Left lung (tissue), 10 donors: ENCODE data around the gene VSTM2A. TPM values are rescaled to one million over a fixed set of nuclear protein-coding genes. Genes with fewer than 3 reads are reported as not detected.

ENCODE experiments used
- ATAC-seq: fragments of 200-7000 bp; cut with Tn5 transposase; one replicate; pipeline ENCODE4 v1.9.1; 2020; ENCODE audit warnings: moderate library complexity
- DNase-seq, 4 donors: peaks; one replicate each; pipeline ENCODE4 v3.0.0-alpha.2; 2013 to 2020
- H3K27ac ChIP-seq, 2 donors: fragments of 200-600 bp; sonication (generic) in 1 of 2; one replicate each; pipeline versions ENCODE4 v1.5.0 to v1.8.0; 2020 to 2021
- H3K27me3 ChIP-seq, 2 donors: fragments of 200-600 bp; sonication (generic) in 1 of 2; one replicate each; pipeline versions ENCODE4 v1.5.0 to v1.8.0; 2020 to 2021
- H3K36me3 ChIP-seq, 2 donors: fragments of 200-600 bp; sonication (generic) in 1 of 2; one replicate each; pipeline versions ENCODE4 v1.5.0 to v1.8.0; 2020 to 2021
- H3K4me1 ChIP-seq, 2 donors: fragments of 200-600 bp; one replicate each; pipeline ENCODE4 v1.8.0; 2021
- H3K4me3 ChIP-seq, 2 donors: fragments of 200-600 bp; sonication (generic) in 1 of 2; one replicate each; pipeline versions ENCODE4 v1.5.0 to v1.8.0; 2020 to 2021; ENCODE audit warnings: mild to moderate bottlenecking in 1 of 2
- H3K9me3 ChIP-seq, 2 donors: fragments of 200-600 bp; sonication (generic) in 1 of 2; one replicate each; pipeline versions ENCODE4 v1.5.0 to v1.8.0; 2020 to 2021
- intact Hi-C, 2 donors: fragments of 100-400 bp; cut with DNase I; formaldehyde crosslinking; loops; one replicate each; pipeline versions ENCODE4 v1.11.2 to v1.14.2; 2022
- polyA plus RNA-seq, 6 donors: library from polyadenylated mRNA; unstranded; fragments of 120-200 nt; gene quantifications; one replicate each; pipeline ENCODE4 v1.2.1, GENCODE V29; 2013; ENCODE audit not compliant: insufficient read length in 6 of 6
- total RNA-seq, 2 donors: library from RNA; stranded (reverse); fragmentation: NEBNext Ultra II Directional; extraction: Animal tissue kit (Norgen Biotek cat#: 25700); gene quantifications; one replicate each; pipeline ENCODE4 v1.2.1, GENCODE V29; 2021
- TF ChIP-seq, protein P1 (sequence below), 2 donors: fragments of 200-600 bp; sonication (generic) in 1 of 2; IDR thresholded peaks; one replicate each; pipeline versions ENCODE4 v1.5.0 to v1.8.0; 2021; ENCODE audit warnings: antibody characterized with exemption in 2 of 2
- donor health status: DM: no; HTN: yes; CAD: no.
- donor health status: DM: no; HTN: no; CAD: no.

Gene VSTM2A
- total and polyA plus RNA-seq, 8 donors, result 0.06 to 0.48 (median 0.24) TPM; not detected in 2

DNA sequence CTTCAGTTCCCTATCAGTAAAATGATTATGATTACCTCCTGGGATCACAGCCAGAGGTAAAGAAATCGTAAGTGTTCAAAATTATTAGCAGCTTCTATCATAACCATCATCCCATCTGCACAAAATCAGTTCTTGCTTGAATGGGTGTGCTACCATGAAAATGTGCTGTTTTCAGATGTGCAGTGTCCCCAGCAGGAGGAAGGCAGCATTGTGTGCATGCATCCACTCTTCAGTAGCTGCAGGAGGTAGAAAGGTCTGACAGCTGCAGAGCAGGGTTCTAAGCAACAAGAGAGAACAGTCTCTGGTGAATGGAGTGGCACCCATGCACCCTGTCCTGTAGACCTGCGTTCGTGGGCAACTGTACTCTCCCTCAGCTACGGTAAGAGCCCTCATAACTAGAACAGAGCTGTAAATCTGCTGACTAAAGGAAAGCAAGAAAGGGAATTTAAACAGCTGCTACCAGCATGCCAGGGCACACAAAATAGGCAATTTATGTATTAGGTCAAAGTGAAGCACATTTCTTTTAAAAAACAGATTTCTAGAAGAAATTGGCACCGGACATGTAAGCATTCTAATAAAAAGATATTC, 21.2 kb downstream of the VSTM2A start:
- ATAC-seq (no peak), DNase-seq (no peak)
- H3K27me3 ChIP-seq, result no peaks in the 10 kb centered on the region
- intact Hi-C loops, result no loop called here
- no peaks in the 10 kb centered on the region for H3K36me3 ChIP-seq
- no peak overlapping the region for H3K27ac ChIP-seq
- H3K4me1 ChIP-seq, result no peaks in the 10 kb centered on the region
- no peak overlapping the region for H3K4me3 ChIP-seq
- TF ChIP-seq, protein P1, sequence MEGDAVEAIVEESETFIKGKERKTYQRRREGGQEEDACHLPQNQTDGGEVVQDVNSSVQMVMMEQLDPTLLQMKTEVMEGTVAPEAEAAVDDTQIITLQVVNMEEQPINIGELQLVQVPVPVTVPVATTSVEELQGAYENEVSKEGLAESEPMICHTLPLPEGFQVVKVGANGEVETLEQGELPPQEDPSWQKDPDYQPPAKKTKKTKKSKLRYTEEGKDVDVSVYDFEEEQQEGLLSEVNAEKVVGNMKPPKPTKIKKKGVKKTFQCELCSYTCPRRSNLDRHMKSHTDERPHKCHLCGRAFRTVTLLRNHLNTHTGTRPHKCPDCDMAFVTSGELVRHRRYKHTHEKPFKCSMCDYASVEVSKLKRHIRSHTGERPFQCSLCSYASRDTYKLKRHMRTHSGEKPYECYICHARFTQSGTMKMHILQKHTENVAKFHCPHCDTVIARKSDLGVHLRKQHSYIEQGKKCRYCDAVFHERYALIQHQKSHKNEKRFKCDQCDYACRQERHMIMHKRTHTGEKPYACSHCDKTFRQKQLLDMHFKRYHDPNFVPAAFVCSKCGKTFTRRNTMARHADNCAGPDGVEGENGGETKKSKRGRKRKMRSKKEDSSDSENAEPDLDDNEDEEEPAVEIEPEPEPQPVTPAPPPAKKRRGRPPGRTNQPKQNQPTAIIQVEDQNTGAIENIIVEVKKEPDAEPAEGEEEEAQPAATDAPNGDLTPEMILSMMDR (IDR thresholded peaks at IDR 0.05), result no peak
- H3K9me3 ChIP-seq, result no peaks in the 10 kb centered on the region

DNA sequence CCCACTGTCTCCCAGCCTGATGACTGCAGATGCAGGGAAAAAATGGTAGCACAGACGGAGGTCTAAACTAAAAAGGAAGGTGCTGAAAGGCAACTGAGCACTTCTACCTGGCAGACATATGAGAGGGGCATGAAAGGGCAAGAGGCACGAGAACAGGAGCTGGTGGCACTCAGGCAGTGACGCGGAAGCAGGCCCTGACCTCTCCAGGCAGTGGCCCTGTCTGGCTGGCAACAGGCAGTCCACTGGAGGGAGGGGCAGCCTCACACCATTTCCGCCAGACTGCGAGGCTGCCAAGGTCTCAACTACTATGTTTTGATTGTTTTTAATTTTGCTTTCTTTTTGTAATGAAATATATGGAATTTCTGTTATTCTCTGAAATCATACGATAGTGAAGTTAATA, 23.3 kb downstream of the VSTM2A start:
- ATAC-seq (no peak), DNase-seq (no peak)
- TF ChIP-seq, protein P1 (IDR thresholded peaks at IDR 0.05), result no peak
- no peak overlapping the region for H3K27ac ChIP-seq
- H3K27me3 ChIP-seq, result no peaks in the 10 kb centered on the region
- H3K4me3 ChIP-seq, result no peak overlapping the region
- intact Hi-C loops, result no loop called here
- H3K4me1 ChIP-seq, result no peaks in the 10 kb centered on the region
- no peaks in the 10 kb centered on the region for H3K9me3 ChIP-seq
- H3K36me3 ChIP-seq, result no peaks in the 10 kb centered on the region

DNA sequence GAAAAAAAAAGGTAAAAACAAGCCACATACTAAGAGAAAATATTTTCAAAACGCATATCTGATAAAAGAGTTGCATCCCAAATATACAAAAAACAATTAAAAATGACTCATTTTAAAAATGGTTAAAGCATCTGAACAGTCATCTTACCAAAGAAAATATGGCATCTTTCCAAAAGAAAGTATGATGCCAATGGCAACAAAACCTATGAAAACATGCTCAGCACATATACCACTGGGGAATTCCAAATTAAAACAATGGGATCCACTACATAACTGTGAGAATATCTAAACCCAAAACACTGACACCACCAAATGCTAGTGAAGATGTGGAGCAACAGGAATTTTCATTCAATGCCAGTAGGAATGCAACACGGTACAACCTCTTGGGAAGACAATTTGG, 39.3 kb downstream of the VSTM2A start:
- Histone ChIP-seq H3K27ac (no peak overlapping the region), H3K4me1 (no peaks in the 10 kb centered on the region), H3K36me3 (no peaks in the 10 kb centered on the region), H3K4me3 (no peak overlapping the region), H3K9me3 (no peaks in the 10 kb centered on the region), H3K27me3 (no peaks in the 10 kb centered on the region)
- no peak for ATAC-seq
- intact Hi-C loops, result no loop called here
- DNase-seq, result no peak
- TF ChIP-seq, protein P1 (IDR thresholded peaks at IDR 0.05), result no peak

DNA sequence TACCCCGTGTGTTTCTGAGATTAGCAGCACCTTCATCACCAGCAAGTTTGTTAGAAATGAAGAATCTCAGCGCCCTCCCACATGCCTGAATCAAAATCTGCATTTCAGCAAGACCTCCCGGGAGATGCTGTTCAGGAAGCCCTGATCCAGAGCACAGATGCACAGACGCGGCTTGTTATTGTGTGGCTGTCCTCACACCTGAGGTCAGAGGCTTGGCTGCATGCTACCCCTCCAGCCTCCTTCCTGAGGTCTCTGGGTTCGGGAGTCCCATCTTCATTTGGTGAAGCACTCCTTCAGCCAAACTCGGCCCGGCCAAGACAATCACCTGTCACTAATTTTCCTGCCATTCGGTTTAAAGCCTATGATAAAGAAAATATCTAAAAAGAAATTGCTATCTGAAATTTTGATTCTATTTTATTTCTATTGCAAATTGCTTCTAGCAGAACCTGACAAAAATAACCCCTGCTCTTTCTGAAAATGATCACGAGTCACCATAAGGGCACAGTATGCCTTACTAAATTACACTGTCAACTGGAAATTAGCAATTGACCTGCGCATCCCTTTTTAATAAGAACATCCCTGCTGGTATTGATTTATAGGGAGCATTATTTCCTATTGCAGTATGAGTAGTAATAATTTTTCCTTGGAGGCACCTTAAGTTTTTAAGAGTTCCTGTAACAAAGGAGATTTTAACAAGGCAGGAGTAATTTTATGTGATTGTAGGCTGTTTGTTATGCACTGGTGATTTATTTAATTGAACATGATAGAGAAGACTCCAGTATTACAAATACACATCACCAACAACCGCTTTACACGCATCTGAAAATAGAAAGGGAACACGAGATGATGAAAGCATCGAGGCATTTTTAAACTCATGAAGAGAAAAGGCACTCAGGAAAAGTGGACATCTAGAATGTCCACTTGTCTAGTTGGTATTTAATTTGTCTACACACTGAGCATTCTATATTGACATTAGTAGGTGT, 49.5 kb downstream of the VSTM2A start:
- no peak overlapping the region for H3K4me3 ChIP-seq
- H3K36me3 ChIP-seq, result no peaks in the 10 kb centered on the region
- no peaks in the 10 kb centered on the region for H3K27me3 ChIP-seq
- H3K9me3 ChIP-seq, result no peaks in the 10 kb centered on the region
- TF ChIP-seq, protein P1 (IDR thresholded peaks at IDR 0.05), result no peak
- H3K4me1 ChIP-seq, result no peaks in the 10 kb centered on the region
- intact Hi-C loops, result no loop called here
- DNase-seq (no peak), ATAC-seq (no peak)
- no peak overlapping the region for H3K27ac ChIP-seq

DNA sequence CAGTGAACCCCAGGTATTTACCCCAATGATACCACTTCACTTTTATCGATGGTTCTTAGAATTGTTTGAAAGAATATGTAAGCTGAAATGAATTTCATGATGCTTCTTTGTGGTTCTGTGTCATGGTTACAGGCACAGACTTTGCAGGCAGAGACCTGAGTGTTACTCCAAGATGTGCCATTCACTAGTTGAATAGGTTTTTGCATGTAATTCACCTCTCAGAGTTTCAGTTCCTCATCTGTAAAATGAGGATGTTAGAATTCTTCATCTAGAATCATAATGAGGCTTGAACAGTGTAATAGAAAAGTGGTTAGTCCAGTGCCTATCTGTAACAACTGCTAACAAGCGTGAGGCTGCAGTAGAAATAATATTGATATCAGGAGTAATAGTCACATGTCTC, 54.6 kb downstream of the VSTM2A start:
- DNase-seq (no peak), ATAC-seq (no peak)
- Histone ChIP-seq H3K4me1 (no peaks in the 10 kb centered on the region), H3K9me3 (peaks cover 0 to 4% of the 10 kb centered on the region in 2 donors), H3K27me3 (no peaks in the 10 kb centered on the region), H3K36me3 (no peaks in the 10 kb centered on the region), H3K27ac (no peak overlapping the region), H3K4me3 (no peak overlapping the region)
- intact Hi-C loops, result no loop called here
- TF ChIP-seq, protein P1 (IDR thresholded peaks at IDR 0.05), result no peak
